ENCODE data around the gene PLCH1. TPM values are rescaled to one million over a fixed set of nuclear protein-coding genes. Genes with fewer than 3 reads are reported as not detected.
A peak's percentile ranks its signal among the peaks of the same experiment; 100 is the strongest.

Gene PLCH1
- total RNA-seq, 1 donor, result 0.36 TPM

DNA sequence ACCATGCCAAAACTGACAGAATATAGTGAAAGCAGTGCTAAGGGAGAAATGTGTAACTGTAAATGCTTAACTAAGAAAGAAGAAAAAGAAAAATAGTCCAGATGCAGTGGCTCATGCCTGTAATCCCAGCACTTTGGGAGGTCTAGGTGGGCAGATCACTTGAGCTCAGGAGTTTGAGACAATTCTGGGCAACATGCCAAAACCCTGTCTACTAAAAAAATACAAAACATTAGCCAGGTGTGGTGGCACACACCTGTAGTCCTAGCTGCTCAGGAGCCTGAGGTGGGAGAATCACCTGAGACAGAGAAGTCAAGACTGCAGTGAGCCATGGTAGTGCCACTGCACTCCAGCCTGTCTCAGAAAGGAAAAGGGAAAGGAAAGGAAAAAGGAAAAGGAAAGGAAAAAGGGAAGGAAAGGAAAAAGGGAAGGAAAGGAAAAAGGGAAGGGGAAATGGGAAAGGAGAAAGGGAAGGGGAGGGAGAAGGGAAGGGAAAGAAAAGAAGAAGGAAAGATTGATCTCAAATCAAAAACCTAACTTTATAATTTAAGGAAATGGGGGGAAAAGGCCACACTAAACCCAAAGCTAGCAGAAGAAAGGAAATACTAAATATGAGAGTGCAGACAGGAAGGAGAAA lies 40.9 kb upstream of the PLCH1 start:
- Histone ChIP-seq H3K27ac (ENCODE audit: low read depth, low read length) (no peak overlapping the region), H2AFZ (ENCODE audit: low read length) (no peak overlapping the region), H3K4me3 (ENCODE audit: insufficient read depth, low read length) (no peak overlapping the region), H3K27me3 (ENCODE audit: insufficient read depth, low read length) (no peaks in the 10 kb centered on the region), H3K4me2 (ENCODE audit: insufficient read depth, low read length) (no peak overlapping the region), H4K20me1 (ENCODE audit: insufficient read depth, low read length) (no peaks in the 10 kb centered on the region), H3K79me2 (ENCODE audit: insufficient read depth, low read length) (no peaks in the 10 kb centered on the region), H3K9me3 (ENCODE audit: low read depth, low read length) (no peaks in the 10 kb centered on the region), H3K4me1 (ENCODE audit: insufficient read depth, low read length) (no peaks in the 10 kb centered on the region), H3K36me3 (ENCODE audit: insufficient read depth, low read length) (no peaks in the 10 kb centered on the region)
- DNase-seq (ENCODE audit: insufficient read length, low spot score, missing footprints), result no peak
- TF ChIP-seq, protein P1, sequence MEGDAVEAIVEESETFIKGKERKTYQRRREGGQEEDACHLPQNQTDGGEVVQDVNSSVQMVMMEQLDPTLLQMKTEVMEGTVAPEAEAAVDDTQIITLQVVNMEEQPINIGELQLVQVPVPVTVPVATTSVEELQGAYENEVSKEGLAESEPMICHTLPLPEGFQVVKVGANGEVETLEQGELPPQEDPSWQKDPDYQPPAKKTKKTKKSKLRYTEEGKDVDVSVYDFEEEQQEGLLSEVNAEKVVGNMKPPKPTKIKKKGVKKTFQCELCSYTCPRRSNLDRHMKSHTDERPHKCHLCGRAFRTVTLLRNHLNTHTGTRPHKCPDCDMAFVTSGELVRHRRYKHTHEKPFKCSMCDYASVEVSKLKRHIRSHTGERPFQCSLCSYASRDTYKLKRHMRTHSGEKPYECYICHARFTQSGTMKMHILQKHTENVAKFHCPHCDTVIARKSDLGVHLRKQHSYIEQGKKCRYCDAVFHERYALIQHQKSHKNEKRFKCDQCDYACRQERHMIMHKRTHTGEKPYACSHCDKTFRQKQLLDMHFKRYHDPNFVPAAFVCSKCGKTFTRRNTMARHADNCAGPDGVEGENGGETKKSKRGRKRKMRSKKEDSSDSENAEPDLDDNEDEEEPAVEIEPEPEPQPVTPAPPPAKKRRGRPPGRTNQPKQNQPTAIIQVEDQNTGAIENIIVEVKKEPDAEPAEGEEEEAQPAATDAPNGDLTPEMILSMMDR (IDR thresholded peaks at IDR 0.05; ENCODE audit: extremely low read depth, low read depth, low read length), result no peak

DNA sequence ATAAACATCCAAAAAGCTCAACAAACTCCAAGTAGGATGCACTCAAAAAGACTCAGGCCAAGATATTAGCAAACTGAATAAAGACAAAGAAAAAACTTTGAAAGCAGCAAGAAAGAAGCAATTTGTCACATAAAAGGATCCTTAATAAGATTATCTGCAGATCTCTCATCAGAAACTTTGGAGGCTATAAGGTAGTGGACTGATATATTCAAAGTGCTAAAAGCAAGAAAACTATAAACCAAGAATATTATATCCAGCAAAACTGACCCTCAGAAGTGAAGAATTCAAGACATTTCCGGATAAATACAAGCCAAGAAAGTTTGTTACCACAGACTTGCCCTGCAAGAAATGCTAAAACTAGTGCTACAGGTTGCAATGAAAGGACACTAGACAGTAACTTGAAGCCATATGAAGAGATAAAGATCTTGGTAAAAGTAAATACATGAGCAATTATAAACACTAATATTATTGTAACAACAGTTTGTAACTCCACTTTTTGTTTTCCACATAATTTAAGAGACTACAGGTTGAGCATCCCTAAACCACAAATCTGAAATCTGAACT lies 37.6 kb upstream of the PLCH1 start:
- Histone ChIP-seq H2AFZ (ENCODE audit: low read length) (no peak overlapping the region), H3K4me1 (ENCODE audit: insufficient read depth, low read length) (peaks cover 7% of the 10 kb centered on the region), H3K79me2 (ENCODE audit: insufficient read depth, low read length) (no peaks in the 10 kb centered on the region), H3K27me3 (ENCODE audit: insufficient read depth, low read length) (no peaks in the 10 kb centered on the region), H3K27ac (ENCODE audit: low read depth, low read length) (no peak overlapping the region), H3K9me3 (ENCODE audit: low read depth, low read length) (no peaks in the 10 kb centered on the region), H3K4me2 (ENCODE audit: insufficient read depth, low read length) (no peak overlapping the region), H4K20me1 (ENCODE audit: insufficient read depth, low read length) (no peaks in the 10 kb centered on the region), H3K36me3 (ENCODE audit: insufficient read depth, low read length) (no peaks in the 10 kb centered on the region), H3K4me3 (ENCODE audit: insufficient read depth, low read length) (no peak overlapping the region)
- DNase-seq (ENCODE audit: insufficient read length, low spot score, missing footprints), result no peak
- TF ChIP-seq, protein P1 (IDR thresholded peaks at IDR 0.05; ENCODE audit: extremely low read depth, low read depth, low read length), result no peak

DNA sequence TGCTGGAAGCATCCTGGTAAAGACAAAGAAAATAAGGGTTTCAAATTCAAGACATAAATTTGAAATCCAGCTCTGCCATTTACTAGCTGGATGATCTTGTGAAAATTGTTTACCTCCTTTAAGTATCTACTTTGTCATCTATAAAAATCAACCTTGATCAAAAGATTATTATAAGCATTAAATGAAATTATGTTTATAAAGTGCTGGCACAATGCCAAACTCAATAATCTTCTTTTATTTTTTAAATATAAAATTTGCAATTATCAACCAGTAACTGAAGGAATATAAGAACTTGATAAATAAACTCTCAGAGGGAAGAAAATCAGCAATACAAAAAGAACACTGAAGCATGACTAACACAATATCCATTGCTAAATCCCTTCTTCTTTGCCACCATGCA lies 35.4 kb upstream of the PLCH1 start:
- H3K79me2 ChIP-seq (ENCODE audit: insufficient read depth, low read length), result no peaks in the 10 kb centered on the region

DNA sequence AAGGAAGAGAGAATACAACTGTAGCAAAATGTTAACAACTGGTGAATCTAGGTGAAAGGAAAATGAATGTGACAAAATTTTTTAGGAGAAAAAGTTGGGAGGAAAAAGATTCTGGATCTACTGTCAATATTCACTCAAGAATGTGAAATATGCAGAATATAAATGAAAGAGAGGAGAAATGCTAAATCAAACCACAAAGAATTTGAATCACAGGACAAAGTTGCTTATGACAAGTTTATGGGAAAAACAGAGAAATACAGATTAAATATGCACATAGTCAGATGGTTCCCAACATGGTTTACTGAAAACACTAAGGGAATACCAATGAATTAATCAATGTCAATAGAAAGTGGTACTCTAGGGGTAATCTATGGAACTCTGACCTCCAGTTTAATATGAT lies 33.6 kb upstream of the PLCH1 start:
- Histone ChIP-seq H3K36me3 (ENCODE audit: insufficient read depth, low read length) (no peaks in the 10 kb centered on the region), H3K4me1 (ENCODE audit: insufficient read depth, low read length) (peaks cover 7% of the 10 kb centered on the region), H3K4me2 (ENCODE audit: insufficient read depth, low read length) (no peak overlapping the region), H2AFZ (ENCODE audit: low read length) (no peak overlapping the region), H4K20me1 (ENCODE audit: insufficient read depth, low read length) (no peaks in the 10 kb centered on the region), H3K79me2 (ENCODE audit: insufficient read depth, low read length) (no peaks in the 10 kb centered on the region), H3K9me3 (ENCODE audit: low read depth, low read length) (no peaks in the 10 kb centered on the region), H3K27me3 (ENCODE audit: insufficient read depth, low read length) (no peaks in the 10 kb centered on the region), H3K4me3 (ENCODE audit: insufficient read depth, low read length) (no peak overlapping the region), H3K27ac (ENCODE audit: low read depth, low read length) (no peak overlapping the region)
- TF ChIP-seq, protein P1 (IDR thresholded peaks at IDR 0.05; ENCODE audit: extremely low read depth, low read depth, low read length), result no peak
- DNase-seq (ENCODE audit: insufficient read length, low spot score, missing footprints), result peak; percentile 8

More for the DNA sequence above, 35.4 kb upstream of the PLCH1 start:
- no peaks in the 10 kb centered on the region for H3K9me3 ChIP-seq (ENCODE audit: low read depth, low read length)
- no peaks in the 10 kb centered on the region for H3K36me3 ChIP-seq (ENCODE audit: insufficient read depth, low read length)
- H3K4me2 ChIP-seq (ENCODE audit: insufficient read depth, low read length), result no peak overlapping the region
- H2AFZ ChIP-seq (ENCODE audit: low read length), result no peak overlapping the region
- no peak for DNase-seq (ENCODE audit: insufficient read length, low spot score, missing footprints)
- H3K27ac ChIP-seq (ENCODE audit: low read depth, low read length), result no peak overlapping the region
- TF ChIP-seq, protein P1 (IDR thresholded peaks at IDR 0.05; ENCODE audit: extremely low read depth, low read depth, low read length), result no peak
- H3K27me3 ChIP-seq (ENCODE audit: insufficient read depth, low read length), result no peaks in the 10 kb centered on the region
- peaks cover 7% of the 10 kb centered on the region for H3K4me1 ChIP-seq (ENCODE audit: insufficient read depth, low read length)
- no peaks in the 10 kb centered on the region for H4K20me1 ChIP-seq (ENCODE audit: insufficient read depth, low read length)
- H3K4me3 ChIP-seq (ENCODE audit: insufficient read depth, low read length), result no peak overlapping the region
